Measurements from ENCODE around the gene TEX10. TPM values are rescaled to one million over a fixed set of nuclear protein-coding genes. Genes with fewer than 3 reads are reported as not detected.

Gene TEX10
- total RNA-seq, 8 experiments from 2014 or later: 18.6 to 53.3 (median 28.4) TPM

DNA sequence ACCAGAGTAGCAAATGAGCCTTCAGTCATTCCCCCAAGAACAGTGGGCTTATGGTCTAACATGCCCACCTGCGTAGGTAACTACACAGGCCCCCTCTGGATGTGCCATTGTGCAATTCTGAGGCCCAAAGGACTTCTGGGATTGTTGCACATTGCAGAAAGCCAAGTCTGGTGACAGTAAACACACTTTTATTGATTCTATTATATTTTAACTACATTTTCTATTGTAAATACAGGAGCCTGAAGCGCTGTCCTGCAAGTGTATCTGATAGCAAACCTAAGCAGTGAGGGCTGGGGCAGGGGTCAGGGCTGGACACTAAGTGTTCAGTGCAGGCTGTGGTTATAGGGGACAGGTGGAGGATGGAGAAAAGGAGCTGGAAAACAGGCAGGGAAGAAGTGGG lies 57.5 kb downstream of the TEX10 start:
- H3K4me3 ChIP-seq: no peak overlapping the region
- in situ Hi-C loops (cut with MboI; ENCODE audit: low pct_unique_long_range_greater_than_20kb in 2 of 9, low sequenced_read_pairs in 9 of 9, unreplicated experiment in 9 of 9): no loop called here
- 91 to 100% (median 100%) methylated on average over 1 to 2 of the region's 2 CpGs; no CpG with 5 or more reads in 4 of the 10 experiments for WGBS, 10 experiments
- H3K4me1 ChIP-seq (replicated peaks in 1 of 2): peaks cover 0 to 16% of the 10 kb centered on the region in 2 donors
- H3K27ac ChIP-seq: no peak overlapping the region
- ATAC-seq (replicated peaks in 6 of 8): no peak

- 39 to 100% (median 98%) methylated on average over 1 to 6 of the region's 6 CpGs; no CpG with 5 or more reads in 2 of the 10 experiments for whole genome bisulfite sequencing, 10 experiments
- in situ Hi-C loops (cut with MboI; ENCODE audit: low pct_unique_long_range_greater_than_20kb in 2 of 9, low sequenced_read_pairs in 9 of 9, unreplicated experiment in 9 of 9): no loop called here
- ATAC-seq (replicated peaks in 6 of 8): no peak
- H3K4me3 ChIP-seq: no peak overlapping the region
- H3K27ac ChIP-seq: no peak overlapping the region
- H3K4me1 ChIP-seq (replicated peaks in 1 of 2): peaks cover 0 to 16% of the 10 kb centered on the region in 2 donors
Measured at GRCh38 chr9:100294806-100295205, 57.9 kb downstream of the TEX10 start.

DNA sequence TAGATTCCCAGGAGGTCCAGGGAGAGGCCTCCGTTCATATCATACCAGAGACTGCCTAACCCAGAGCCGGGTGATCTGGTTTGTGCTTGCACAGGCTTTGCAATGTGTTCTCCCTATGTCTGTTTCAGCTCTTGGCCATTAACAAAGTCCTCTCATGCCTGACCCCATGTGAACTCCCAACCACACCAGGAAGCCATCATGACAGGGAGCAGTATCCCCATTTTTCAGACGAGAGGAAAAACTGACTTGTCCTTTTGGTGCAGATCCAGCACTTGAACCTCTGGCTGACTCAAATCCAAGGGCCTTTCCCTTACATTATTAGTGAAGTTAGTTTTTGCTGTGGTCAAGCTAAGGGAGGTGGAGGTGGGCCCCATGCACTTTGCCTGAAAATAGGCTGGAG lies 58.4 kb downstream of the TEX10 start:
- in situ Hi-C loops (cut with MboI; ENCODE audit: low pct_unique_long_range_greater_than_20kb in 2 of 9, low sequenced_read_pairs in 9 of 9, unreplicated experiment in 9 of 9): no loop called here
- WGBS, 10 experiments: 50 to 100% (median 100%) methylated on average over 1 to 3 of the region's 3 CpGs; no CpG with 5 or more reads in 5 of the 10 experiments
- Histone ChIP-seq H3K4me3 (no peak overlapping the region), H3K4me1 (replicated peaks in 1 of 2) (peaks cover 0 to 16% of the 10 kb centered on the region in 2 donors), H3K27ac (no peak overlapping the region)
- no peak for ATAC-seq (replicated peaks in 6 of 8)

- WGBS, 10 experiments: 80 to 100% (median 100%) methylated on average over 1 to 9 of the region's 13 CpGs; no CpG with 5 or more reads in 5 of the 10 experiments
- no peak for ATAC-seq (replicated peaks in 6 of 8)
Measured at GRCh38 chr9:100292414-100292813, 60.3 kb downstream of the TEX10 start.

DNA sequence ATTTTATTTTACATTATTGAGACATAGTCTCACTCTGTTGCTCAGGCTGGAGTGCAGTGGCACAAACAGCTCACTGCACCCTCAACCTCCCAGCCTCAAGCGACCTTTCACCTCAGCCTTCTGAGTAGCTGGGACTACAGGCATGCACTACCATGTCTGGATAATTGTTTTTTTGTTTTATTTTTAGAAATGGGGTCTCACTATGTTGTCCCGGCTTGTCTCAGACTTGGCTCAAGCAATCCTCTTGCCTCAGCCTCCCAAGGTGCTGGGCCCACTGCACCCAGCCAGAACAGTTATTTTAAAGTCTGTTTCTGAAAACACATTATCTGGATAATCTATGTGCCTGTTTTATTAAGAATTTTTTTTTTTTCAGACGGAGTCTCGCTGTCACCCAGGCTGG lies 62.0 kb downstream of the TEX10 start:
- 71 to 100% (median 97%) methylated on average over 1 to 4 of the region's 4 CpGs; no CpG with 5 or more reads in 4 of the 10 experiments for WGBS, 10 experiments
- in situ Hi-C loops (cut with MboI; ENCODE audit: low pct_unique_long_range_greater_than_20kb in 2 of 9, low sequenced_read_pairs in 9 of 9, unreplicated experiment in 9 of 9): no loop called here
- Histone ChIP-seq H3K4me3 (no peak overlapping the region), H3K4me1 (replicated peaks in 1 of 2) (no peaks in the 10 kb centered on the region), H3K27ac (no peak overlapping the region)
- no peak for ATAC-seq (replicated peaks in 6 of 8)

More at GRCh38 chr9:100292414-100292813, 60.3 kb downstream of the TEX10 start:
- H3K27ac ChIP-seq: no peak overlapping the region
- H3K4me3 ChIP-seq: no peak overlapping the region
- H3K4me1 ChIP-seq (replicated peaks in 1 of 2): peaks cover 0 to 3% of the 10 kb centered on the region in 2 donors
- in situ Hi-C loops (cut with MboI; ENCODE audit: low pct_unique_long_range_greater_than_20kb in 2 of 9, low sequenced_read_pairs in 9 of 9, unreplicated experiment in 9 of 9): no loop called here

DNA sequence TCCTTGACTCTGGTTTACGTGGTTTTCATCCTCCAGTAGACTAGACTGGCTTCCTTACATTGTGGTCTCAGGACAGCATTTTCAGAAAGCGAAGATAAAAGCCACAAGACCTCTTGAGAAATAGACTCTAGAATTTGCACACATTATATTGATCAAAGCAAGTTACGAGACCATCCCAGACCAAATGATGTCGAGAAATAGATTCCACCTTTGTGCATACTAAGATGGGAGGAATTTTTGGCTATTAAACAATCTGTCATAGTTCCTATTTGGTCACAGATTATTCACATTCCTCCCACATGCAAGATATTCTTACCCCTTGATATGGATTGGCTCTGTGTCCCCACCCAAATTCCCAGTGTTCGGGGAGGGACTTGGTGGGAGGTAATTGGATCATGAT lies 65.6 kb downstream of the TEX10 start:
- in situ Hi-C loops (cut with MboI; ENCODE audit: low pct_unique_long_range_greater_than_20kb in 2 of 9, low sequenced_read_pairs in 9 of 9, unreplicated experiment in 9 of 9): no loop called here
- WGBS, 10 experiments: 60 to 100% (median 96%) methylated on average over 1 to 4 of the region's 5 CpGs; no CpG with 5 or more reads in 1 of the 10 experiments
- H3K4me3 ChIP-seq: no peak overlapping the region
- no peaks in the 10 kb centered on the region for H3K4me1 ChIP-seq (replicated peaks in 1 of 2)
- no peak overlapping the region for H3K27ac ChIP-seq
- ATAC-seq (replicated peaks in 6 of 8): peak in 1 of 8 experiments; percentile 34

DNA sequence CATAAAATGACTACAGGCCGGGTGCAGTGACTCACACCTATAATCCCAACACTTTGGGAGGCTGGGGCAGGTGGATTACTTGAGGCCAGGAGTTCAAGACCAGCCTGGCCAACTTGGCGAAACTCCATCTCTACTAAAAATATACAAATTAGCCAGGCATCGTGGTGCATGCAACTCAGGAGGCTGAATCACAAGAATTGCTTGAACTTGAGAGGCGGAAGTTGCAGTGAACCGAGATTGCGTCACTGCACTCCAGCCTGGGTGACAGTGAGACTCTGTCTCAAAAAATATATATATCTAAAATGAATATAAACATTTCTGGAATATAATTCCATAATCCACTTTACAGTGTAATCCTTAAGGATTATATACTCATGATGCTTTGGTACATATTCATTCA lies 66.5 kb downstream of the TEX10 start:
- H3K4me3 ChIP-seq: no peak overlapping the region
- no peak for ATAC-seq (replicated peaks in 6 of 8)
- H3K4me1 ChIP-seq (replicated peaks in 1 of 2): no peaks in the 10 kb centered on the region
- WGBS, 10 experiments: 88 to 100% (median 96%) methylated on average over 1 to 5 of the region's 6 CpGs; no CpG with 5 or more reads in 1 of the 10 experiments
- in situ Hi-C loops (cut with MboI; ENCODE audit: low pct_unique_long_range_greater_than_20kb in 2 of 9, low sequenced_read_pairs in 9 of 9, unreplicated experiment in 9 of 9): no loop called here
- no peak overlapping the region for H3K27ac ChIP-seq

- ATAC-seq (replicated peaks in 6 of 8): no peak
- in situ Hi-C loops (cut with MboI; ENCODE audit: low pct_unique_long_range_greater_than_20kb in 2 of 9, low sequenced_read_pairs in 9 of 9, unreplicated experiment in 9 of 9): no loop called here
- 80 to 100% (median 99%) methylated on average over 1 to 7 of the region's 7 CpGs for WGBS, 10 experiments
- H3K4me1 ChIP-seq (replicated peaks in 1 of 2): no peaks in the 10 kb centered on the region
- H3K27ac ChIP-seq: no peak overlapping the region
- no peak overlapping the region for H3K4me3 ChIP-seq
Measured at GRCh38 chr9:100285601-100286000, 67.1 kb downstream of the TEX10 start.

DNA sequence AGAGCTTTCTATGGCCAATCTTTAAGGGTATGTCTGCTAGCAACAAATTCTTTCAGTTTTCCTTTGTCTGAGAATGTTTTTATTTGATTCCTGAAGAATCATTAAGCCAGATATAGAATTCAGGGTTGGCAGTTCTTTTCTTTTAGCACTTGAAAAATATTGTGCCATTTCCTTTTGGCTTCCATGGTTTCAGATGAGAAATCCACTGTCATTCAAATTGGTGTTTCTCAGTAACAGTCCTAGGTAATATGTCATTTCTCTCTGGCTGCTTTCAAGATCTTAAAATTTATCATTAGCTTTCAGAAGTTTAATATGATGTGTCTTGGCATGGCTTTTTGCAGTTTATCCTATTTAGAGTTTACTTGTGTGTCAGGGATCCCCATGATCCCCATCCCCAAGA lies 67.7 kb downstream of the TEX10 start:
- in situ Hi-C loops (cut with MboI; ENCODE audit: low pct_unique_long_range_greater_than_20kb in 2 of 9, low sequenced_read_pairs in 9 of 9, unreplicated experiment in 9 of 9): no loop called here
- Histone ChIP-seq H3K4me1 (replicated peaks in 1 of 2) (no peaks in the 10 kb centered on the region), H3K4me3 (no peak overlapping the region), H3K27ac (no peak overlapping the region)
- ATAC-seq (replicated peaks in 6 of 8): no peak

DNA sequence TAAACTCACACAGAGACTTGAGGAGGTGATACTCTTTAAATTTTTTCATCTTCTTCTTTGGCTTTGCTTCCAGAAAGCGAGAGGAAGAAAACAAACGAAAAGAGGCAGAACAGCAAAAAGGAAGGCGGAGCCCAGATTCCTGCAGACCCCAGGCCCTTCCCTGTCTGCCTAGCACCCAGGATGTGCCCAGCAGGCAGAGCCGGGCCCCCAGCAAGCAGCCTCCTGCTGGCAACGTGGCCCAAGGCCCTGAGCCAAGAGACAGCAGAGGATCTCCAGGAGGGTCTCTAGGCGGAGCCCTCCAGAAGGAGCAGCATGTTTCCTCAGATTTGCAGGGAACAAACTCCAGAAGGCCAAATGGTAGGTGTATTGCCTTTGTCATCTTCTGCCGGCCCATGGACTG lies 68.5 kb downstream of the TEX10 start:
- Histone ChIP-seq H3K27ac (no peak overlapping the region), H3K4me3 (no peak overlapping the region), H3K4me1 (replicated peaks in 1 of 2) (no peaks in the 10 kb centered on the region)
- WGBS, 10 experiments: 74 to 100% (median 85%) methylated on average over 1 to 5 of the region's 7 CpGs; no CpG with 5 or more reads in 1 of the 10 experiments
- no peak for ATAC-seq (replicated peaks in 6 of 8)
- in situ Hi-C loops (cut with MboI; ENCODE audit: low pct_unique_long_range_greater_than_20kb in 2 of 9, low sequenced_read_pairs in 9 of 9, unreplicated experiment in 9 of 9): no loop called here

GRCh38 chr9:100282388-100282719 lies 70.4 kb downstream of the TEX10 start:
- no peak overlapping the region for H3K4me3 ChIP-seq
- H3K4me1 ChIP-seq (replicated peaks in 1 of 2): no peaks in the 10 kb centered on the region
- WGBS, 10 experiments: 67 to 100% (median 100%) methylated on average over 2 to 4 of the region's 4 CpGs; no CpG with 5 or more reads in 3 of the 10 experiments
- no peak overlapping the region for H3K27ac ChIP-seq
- no peak for ATAC-seq (replicated peaks in 6 of 8)
- in situ Hi-C loops (cut with MboI; ENCODE audit: low pct_unique_long_range_greater_than_20kb in 2 of 9, low sequenced_read_pairs in 9 of 9, unreplicated experiment in 9 of 9): no loop called here

DNA sequence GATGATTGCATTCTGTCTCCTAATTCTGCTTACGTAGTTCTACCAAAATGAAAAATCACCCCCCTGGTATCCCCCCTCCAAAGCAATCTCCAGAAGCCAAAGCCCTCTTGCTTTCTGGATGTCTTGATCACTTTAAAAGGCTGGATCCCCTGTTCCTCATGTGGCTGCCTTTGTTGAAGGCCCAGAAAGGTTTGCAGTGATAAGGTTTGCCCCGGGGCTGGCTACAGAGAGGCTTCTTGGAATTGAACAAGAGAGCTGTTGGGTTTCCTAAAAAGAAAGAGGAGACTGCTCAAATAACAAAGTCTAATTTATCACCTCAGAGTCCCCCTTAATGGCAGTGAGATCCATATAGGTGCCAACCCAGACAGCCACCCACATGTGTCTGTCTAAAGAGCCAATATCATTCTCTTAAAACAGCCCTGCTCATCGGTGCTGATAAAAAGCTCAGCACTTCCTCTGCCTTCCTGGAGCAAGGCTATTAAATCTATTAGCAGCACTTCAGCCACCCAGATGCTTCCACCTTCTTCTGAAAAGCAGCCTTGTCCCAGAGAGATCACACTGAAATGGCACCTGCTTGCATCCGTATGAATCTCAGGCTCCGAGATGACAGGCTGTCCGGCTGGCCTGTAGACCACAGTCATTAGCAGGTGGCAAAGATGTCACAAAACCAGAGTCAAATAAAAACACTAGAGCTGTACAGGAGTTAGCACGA lies 70.9 kb downstream of the TEX10 start:
- ATAC-seq (replicated peaks in 6 of 8): no peak
- in situ Hi-C loops (cut with MboI; ENCODE audit: low pct_unique_long_range_greater_than_20kb in 2 of 9, low sequenced_read_pairs in 9 of 9, unreplicated experiment in 9 of 9): no loop called here
- Histone ChIP-seq H3K4me1 (replicated peaks in 1 of 2) (no peaks in the 10 kb centered on the region), H3K4me3 (no peak overlapping the region), H3K27ac (no peak overlapping the region)
- WGBS, 10 experiments: 66 to 100% (median 88%) methylated on average over 1 to 5 of the region's 7 CpGs; no CpG with 5 or more reads in 2 of the 10 experiments

- in situ Hi-C loops (cut with MboI; ENCODE audit: low pct_unique_long_range_greater_than_20kb in 2 of 9, low sequenced_read_pairs in 9 of 9, unreplicated experiment in 9 of 9): no loop called here
- H3K27ac ChIP-seq: no peak overlapping the region
- WGBS, 10 experiments: 63 to 100% (median 100%) methylated on average over 1 to 2 of the region's 2 CpGs; no CpG with 5 or more reads in 1 of the 10 experiments
- H3K4me3 ChIP-seq: no peak overlapping the region
- H3K4me1 ChIP-seq (replicated peaks in 1 of 2): no peaks in the 10 kb centered on the region
- ATAC-seq (replicated peaks in 6 of 8): no peak
Measured at GRCh38 chr9:100281066-100281465, 71.7 kb downstream of the TEX10 start.
